HEK293 (cell line): Measurements from ENCODE around the gene RIC8B.

Experiments used
- CTCF ChIA-PET: fragments of 350-600 bp; formaldehyde crosslinking; extraction: SDS; loops from one replicate; lab custom pipeline; 2021; ENCODE audit warnings: antibody characterized with exemption; lab: Yijun Ruan, JAX
- POLR2A ChIA-PET: fragments of 300-600 bp; formaldehyde crosslinking; extraction: SDS; loops from one replicate; lab custom pipeline; 2020; ENCODE audit warnings: antibody characterized with exemption, inconsistent platforms; lab: Yijun Ruan, JAX
- H3K27ac ChIP-seq: fragments of 200-500 bp; sonication (Bioruptor generic); 2 replicates; pipeline ENCODE4 v1.5.1; 2014; ENCODE audit warnings: low read depth, low read length, control low read depth, inconsistent platforms; ENCODE audit errors: extremely low read depth
- H3K36me3 ChIP-seq, 2 experiments: fragments of 200-500 bp in 1 of 2; sonication (Bioruptor generic) in 1 of 2; 1 replicate in 1 of 2; 2 replicates in 1 of 2; pipeline ENCODE4 v1.5.1; 2014 to 2017; ENCODE audit warnings: inconsistent platforms in 2 of 2, low read length in 2 of 2; ENCODE audit not compliant: control insufficient read depth in 2 of 2, insufficient read depth in 1 of 2
- H3K4me1 ChIP-seq: fragments of 200-500 bp; sonication (Bioruptor generic); 2 replicates; pipeline ENCODE4 v1.5.1; 2014; ENCODE audit warnings: mild to moderate bottlenecking, low read length, inconsistent platforms; ENCODE audit not compliant: control insufficient read depth, insufficient read depth
- H3K4me3 ChIP-seq: 2 replicates; pipeline ENCODE4 v1.5.1; 2011; ENCODE audit warnings: low read depth, mild to moderate bottlenecking, control low read depth, low read length, moderate library complexity
- H3K9me3 ChIP-seq: fragments of 200-500 bp; sonication (Bioruptor generic); 2 replicates; pipeline ENCODE4 v1.5.1; 2014; ENCODE audit warnings: low read depth, low read length, inconsistent platforms; ENCODE audit not compliant: control insufficient read depth, insufficient read depth
- BCL11A ChIP-seq: fragments of 450-650 bp; formaldehyde crosslinking; IDR thresholded peaks from 2 replicates; pipeline ENCODE4 v1.5.1; 2016; ENCODE audit warnings: low read depth, missing biosample characterization, missing genetic modification characterization
- GLI2 ChIP-seq: fragments of 450-650 bp; formaldehyde crosslinking; IDR thresholded peaks from 2 replicates; pipeline ENCODE4; 2017; ENCODE audit warnings: missing biosample characterization, missing genetic modification characterization, low read depth, borderline replicate concordance
- HOXC10 ChIP-seq: sonication (generic); formaldehyde crosslinking; IDR thresholded peaks from 2 replicates; pipeline ENCODE4 v1.8.1; 2023; ENCODE audit warnings: mild to moderate bottlenecking, missing genetic modification reagents
- IKZF3 ChIP-seq: fragments of 450-650 bp; IDR thresholded peaks from 2 replicates; pipeline ENCODE4 v1.5.0; 2018; ENCODE audit warnings: missing biosample characterization, mild to moderate bottlenecking, missing genetic modification characterization, moderate library complexity
- KLF16 ChIP-seq: fragments of 450-650 bp; formaldehyde crosslinking; IDR thresholded peaks from 2 replicates; pipeline ENCODE4 v1.5.1; 2017; ENCODE audit warnings: missing biosample characterization, missing genetic modification characterization
- SCRT2 ChIP-seq: fragments of 450-650 bp; formaldehyde crosslinking; IDR thresholded peaks from 2 replicates; pipeline ENCODE4 v1.5.1; 2016; ENCODE audit warnings: missing biosample characterization, missing genetic modification characterization
- TCF7L2 ChIP-seq: IDR thresholded peaks from 2 replicates; pipeline ENCODE4 v1.6.1; 2011; ENCODE audit warnings: low read depth, mild to moderate bottlenecking, inconsistent platforms, low read length, moderate library complexity, borderline replicate concordance
- TRIM28 ChIP-seq: IDR thresholded peaks from 2 replicates; pipeline ENCODE4 v1.6.1; 2011; ENCODE audit warnings: low read length, control low read depth, borderline replicate concordance
- ZNF140 ChIP-seq: fragments of 450-650 bp; formaldehyde crosslinking; IDR thresholded peaks from 2 replicates; pipeline ENCODE4 v1.5.1; 2016; ENCODE audit warnings: missing biosample characterization, missing genetic modification characterization
- ZNF148 ChIP-seq: fragments of 450-650 bp; formaldehyde crosslinking; IDR thresholded peaks from 2 replicates; pipeline ENCODE4 v1.5.0; 2017; ENCODE audit warnings: missing biosample characterization, missing genetic modification characterization, borderline replicate concordance
- ZNF155 ChIP-seq: fragments of 450-650 bp; formaldehyde crosslinking; IDR thresholded peaks from 2 replicates; pipeline ENCODE4 v1.5.1; 2016; ENCODE audit warnings: missing biosample characterization, missing genetic modification characterization
- ZNF24 ChIP-seq: fragments of 450-650 bp; formaldehyde crosslinking; IDR thresholded peaks from 2 replicates; pipeline ENCODE4 v1.5.1; 2016; ENCODE audit warnings: missing biosample characterization, missing genetic modification characterization
- ZNF274 ChIP-seq, 2 experiments: fragments of 200-500 bp in 1 of 2; fragments of 450-650 bp in 1 of 2; sonication (Bioruptor generic) in 1 of 2; formaldehyde crosslinking in 1 of 2; IDR thresholded peaks; 2 replicates each; pipeline versions ENCODE4 v1.5.1 to v1.6.1; 2014 to 2016; ENCODE audit warnings: borderline replicate concordance in 1 of 2, inconsistent platforms in 1 of 2, low read length in 1 of 2, missing biosample characterization in 1 of 2, missing genetic modification characterization in 1 of 2
- ZNF335 ChIP-seq: fragments of 450-650 bp; formaldehyde crosslinking; conservative IDR thresholded peaks from 2 replicates; pipeline ENCODE4 v1.5.1; 2016; ENCODE audit warnings: missing biosample characterization, missing genetic modification characterization
- ZNF354C ChIP-seq: fragments of 450-650 bp; formaldehyde crosslinking; IDR thresholded peaks from 2 replicates; pipeline ENCODE4 v1.5.1; 2016; ENCODE audit warnings: missing biosample characterization, missing genetic modification characterization, low read depth, borderline replicate concordance
- ZNF366 ChIP-seq: fragments of 450-650 bp; formaldehyde crosslinking; conservative IDR thresholded peaks from 2 replicates; pipeline ENCODE4 v1.5.1; 2016; ENCODE audit warnings: missing biosample characterization, missing genetic modification characterization
- ZNF530 ChIP-seq: fragments of 450-650 bp; formaldehyde crosslinking; IDR thresholded peaks from 2 replicates; pipeline ENCODE4 v1.5.1; 2016; ENCODE audit warnings: low read depth, missing biosample characterization, missing genetic modification characterization
- ZNF571 ChIP-seq: fragments of 450-650 bp; formaldehyde crosslinking; IDR thresholded peaks from 2 replicates; pipeline ENCODE4 v1.5.0; 2017; ENCODE audit warnings: missing biosample characterization, missing genetic modification characterization
- ZNF658 ChIP-seq: fragments of 450-650 bp; formaldehyde crosslinking; IDR thresholded peaks from 2 replicates; pipeline ENCODE4; 2016; ENCODE audit warnings: missing biosample characterization, missing genetic modification characterization
- ZNF670 ChIP-seq: fragments of 450-650 bp; formaldehyde crosslinking; IDR thresholded peaks from 2 replicates; pipeline ENCODE4 v1.5.1; 2016; ENCODE audit warnings: missing biosample characterization, missing genetic modification characterization, low read depth
- ZNF701 ChIP-seq: fragments of 450-650 bp; formaldehyde crosslinking; IDR thresholded peaks from 2 replicates; pipeline ENCODE4 v1.5.1; 2016; ENCODE audit warnings: missing biosample characterization, missing genetic modification characterization
- ZNF76 ChIP-seq: fragments of 450-650 bp; formaldehyde crosslinking; IDR thresholded peaks from 2 replicates; pipeline ENCODE4; 2016; ENCODE audit warnings: low read depth, missing biosample characterization, missing genetic modification characterization, borderline replicate concordance
- ZNF792 ChIP-seq: fragments of 450-650 bp; formaldehyde crosslinking; IDR thresholded peaks from 2 replicates; pipeline ENCODE4 v1.5.1; 2016; ENCODE audit warnings: missing biosample characterization, missing genetic modification characterization
- ZSCAN16 ChIP-seq: fragments of 450-650 bp; formaldehyde crosslinking; IDR thresholded peaks from 2 replicates; pipeline ENCODE4 v1.5.1; 2016; ENCODE audit warnings: missing biosample characterization, missing genetic modification characterization
- ZSCAN30 ChIP-seq: fragments of 450-650 bp; IDR thresholded peaks from 2 replicates; pipeline ENCODE4 v1.5.1; 2018; ENCODE audit warnings: missing biosample characterization, mild to moderate bottlenecking, missing genetic modification characterization, moderate library complexity
- ZSCAN4 ChIP-seq: fragments of 450-650 bp; formaldehyde crosslinking; IDR thresholded peaks from 2 replicates; pipeline ENCODE4 v1.5.1; 2017; ENCODE audit warnings: missing biosample characterization, missing genetic modification characterization
- TF ChIP-seq, protein P1 (sequence below): fragments of 450-650 bp; formaldehyde crosslinking; optimal IDR thresholded peaks from 2 replicates; pipeline ENCODE3; 2016; ENCODE audit warnings: missing biosample characterization, mild to moderate bottlenecking, missing genetic modification characterization

RIC8B gene

GRCh38 chr12:106914796-106915634, 140.5 kb downstream of the RIC8B start:
- H3K9me3 ChIP-seq = no peaks in the 10 kb centered on the region
- POLR2A ChIA-PET = no interaction called here
- no peak for TF ChIP-seq ZNF366 (tag by site-specific recombination)
- no peak for TF ChIP-seq ZSCAN16 (tag by site-specific recombination)
- TF ChIP-seq KLF16 (tag by site-specific recombination) = no peak
- TF ChIP-seq, protein P1, sequence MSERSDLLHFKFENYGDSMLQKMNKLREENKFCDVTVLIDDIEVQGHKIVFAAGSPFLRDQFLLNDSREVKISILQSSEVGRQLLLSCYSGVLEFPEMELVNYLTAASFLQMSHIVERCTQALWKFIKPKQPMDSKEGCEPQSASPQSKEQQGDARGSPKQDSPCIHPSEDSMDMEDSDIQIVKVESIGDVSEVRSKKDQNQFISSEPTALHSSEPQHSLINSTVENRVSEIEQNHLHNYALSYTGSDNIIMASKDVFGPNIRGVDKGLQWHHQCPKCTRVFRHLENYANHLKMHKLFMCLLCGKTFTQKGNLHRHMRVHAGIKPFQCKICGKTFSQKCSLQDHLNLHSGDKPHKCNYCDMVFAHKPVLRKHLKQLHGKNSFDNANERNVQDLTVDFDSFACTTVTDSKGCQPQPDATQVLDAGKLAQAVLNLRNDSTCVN = no peak
- TF ChIP-seq ZNF670 (tag by site-specific recombination) = no peak
- no peak for TF ChIP-seq BCL11A
- TF ChIP-seq HOXC10 (CRISPR knock-in tag) = no peak
- TF ChIP-seq ZNF354C (tag by site-specific recombination) = no peak
- TF ChIP-seq ZSCAN4 = no peak
- no peak for TF ChIP-seq TRIM28
- no peak for TF ChIP-seq ZNF140 (tag by site-specific recombination)
- no peak for TF ChIP-seq ZNF155
- TF ChIP-seq ZNF701 = no peak
- no peak for TF ChIP-seq ZNF274 (IDR thresholded peaks at IDR 0.05; ENCODE audit: low read length)
- no peak for TF ChIP-seq ZNF274 (tag by site-specific recombination; IDR thresholded peaks at IDR 0.05; ENCODE audit: borderline replicate concordance)
- TF ChIP-seq ZNF335 (tag by site-specific recombination) = no peak
- no peak for TF ChIP-seq ZNF571
- TF ChIP-seq, all 188 proteins: peak for 0
- no peaks in the 10 kb centered on the region for H3K4me1 ChIP-seq
- CTCF ChIA-PET = interaction anchor here (0.5 to 0.8 kb wide), 4 partner anchors 41 to 557 kb away, joined by 3 to 4 read pairs (median 3); partner anchors contain the start of genes POLR3B and TMEM263
- no peak overlapping the region for H3K27ac ChIP-seq
- no peaks in the 10 kb centered on the region for H3K36me3 ChIP-seq
- H3K4me3 ChIP-seq = no peak overlapping the region

DNA sequence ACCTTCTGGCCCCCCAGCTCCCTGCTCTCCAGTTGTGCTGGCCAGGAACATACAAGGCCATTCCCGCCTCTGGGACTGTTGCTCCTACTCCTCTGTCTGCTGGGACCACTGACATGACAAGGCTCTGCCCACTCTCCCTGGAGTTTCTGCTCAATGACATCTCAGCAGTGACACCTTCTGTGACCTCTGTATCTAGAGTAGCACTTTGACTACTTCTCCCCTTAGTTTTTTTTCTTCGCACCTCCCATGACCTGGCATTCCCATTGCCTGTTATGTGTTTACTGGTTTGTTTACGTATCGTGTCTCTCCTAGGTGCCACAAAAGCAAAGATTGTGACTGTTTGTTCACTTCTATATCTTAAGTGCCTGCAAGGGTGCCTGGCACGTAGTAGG, 141.1 kb downstream of the RIC8B start:
- H3K9me3 ChIP-seq = no peaks in the 10 kb centered on the region
- ChIA-PET POLR2A (no interaction called here), CTCF (interaction anchor here (0.7 to 0.8 kb wide), 3 partner anchors 74 to 216 kb away, joined by 3 read pairs; no protein-coding TSS in a partner anchor)
- no peaks in the 10 kb centered on the region for H3K36me3 ChIP-seq
- no peaks in the 10 kb centered on the region for H3K4me1 ChIP-seq
- H3K27ac ChIP-seq = no peak overlapping the region
- no peak overlapping the region for H3K4me3 ChIP-seq
- no peak for TF ChIP-seq ZNF148 (tag by site-specific recombination)
- no peak for TF ChIP-seq ZNF792
- TF ChIP-seq ZNF76 (tag by site-specific recombination) = no peak
- no peak for TF ChIP-seq ZSCAN4
- no peak for TF ChIP-seq ZSCAN16 (tag by site-specific recombination)
- no peak for TF ChIP-seq GLI2 (tag by site-specific recombination)
- TF ChIP-seq TCF7L2 = no peak
- TF ChIP-seq SCRT2 (tag by site-specific recombination) = no peak
- TF ChIP-seq IKZF3 = no peak
- TF ChIP-seq ZSCAN30 (tag by site-specific recombination) = no peak
- TF ChIP-seq ZNF658 (tag by site-specific recombination) = no peak
- TF ChIP-seq ZNF530 (tag by site-specific recombination) = no peak
- no peak for TF ChIP-seq ZNF24
